Ovary (tissue), 9 donors: ENCODE data around the gene CRTC1. TPM values are rescaled to one million over a fixed set of nuclear protein-coding genes. Genes with fewer than 3 reads are reported as not detected.

Experiments used
- DNase-seq, 5 donors: peaks; one replicate each; pipeline ENCODE4 v3.0.0-alpha.2; 2019 to 2020
- H3K27ac ChIP-seq, 2 donors: fragments of 200-600 bp; one replicate each; pipeline versions ENCODE4 v1.5.1 to v1.8.0; 2019 to 2022
- H3K27me3 ChIP-seq: fragments of 200-600 bp; one replicate; pipeline ENCODE4 v1.8.0; 2022
- H3K36me3 ChIP-seq: fragments of 200-600 bp; sonication (generic); one replicate; pipeline ENCODE4 v1.5.1; 2019
- H3K4me1 ChIP-seq: one replicate; pipeline ENCODE4 v1.8.1; 2013; ENCODE audit warnings: mild to moderate bottlenecking, moderate library complexity; ENCODE audit not compliant: insufficient read depth
- H3K4me3 ChIP-seq: fragments of 200-600 bp; sonication (generic); one replicate; pipeline ENCODE4 v1.5.1; 2017
- H3K9me3 ChIP-seq, 2 donors: fragments of 200-600 bp in 1 of 2; sonication (generic) in 1 of 2; one replicate each; pipeline versions ENCODE4 v1.5.1 to v1.8.1; 2013 to 2019; ENCODE audit warnings: mild to moderate bottlenecking in 1 of 2, moderate library complexity in 1 of 2
- CTCF ChIP-seq, 3 donors: fragments of 450-650 bp in 2 of 3; fragments of 200-600 bp in 1 of 3; IDR thresholded peaks; one replicate each; pipeline versions ENCODE4 v1.5.1 to v1.8.0; 2016 to 2022; ENCODE audit warnings: antibody characterized with exemption in 3 of 3, mild to moderate bottlenecking in 1 of 3
- EP300 ChIP-seq: sonication (generic); formaldehyde crosslinking; IDR thresholded peaks from one replicate; pipeline ENCODE4 v1.6.1; 2017; ENCODE audit warnings: antibody characterized with exemption
- POLR2A ChIP-seq: fragments of 450-650 bp; IDR thresholded peaks from one replicate; pipeline ENCODE4 v1.6.1; 2017; ENCODE audit warnings: antibody characterized with exemption, mild to moderate bottlenecking, moderate library complexity
- WGBS, 3 donors: extraction: QIAGEN DNeasy Blood & Tissue Kit in 1 of 3; methylation state at CpG; one replicate each; pipeline versions ENCODE4 v1.1.5 to v1.1.7; 2013 to 2017; 5-methylcytosine and 5-hydroxymethylcytosine counted together
- intact Hi-C, 4 donors: fragments of 100-400 bp; cut with DNase I; formaldehyde crosslinking; loops; one replicate each; pipeline versions ENCODE4 v1.11.0 to v1.15.1; 2022 to 2023
- polyA plus RNA-seq, 2 donors: library from polyadenylated mRNA; stranded (reverse); fragments of 200-250 nt in 1 of 2; fragments of 350-450 nt in 1 of 2; fragmentation: Illumina TruSeq in 1 of 2; extraction: RNeasy Lipid Tissue Mini Kit (QIAGEN cat#74804) in 1 of 2; gene quantifications; one replicate each; pipeline ENCODE4 v1.2.3, GENCODE V29; 2013 to 2014
- total RNA-seq, 7 donors: library from RNA; depleted of rRNA in 2 of 7; stranded (reverse); fragments of >200 nt in 2 of 7; fragmentation: NEBNext Ultra II Directional in 3 of 7; extraction: Animal tissue kit (Norgen Biotek cat#: 25700) in 3 of 7; gene quantifications; one replicate each; pipeline versions ENCODE4 v1.1.0 to v1.2.4, GENCODE V29; 2016 to 2023
- donor health status: DM: no; HTN: no; CAD: no; lungs with moderate emphysema.
- donor health status: DM: no; HTN: no; CAD: no.
- donor health status: Bipolar disorder and iron deficiency.
- donor health status: DM: yes; HTN: yes; CAD: no.
- donor health status: DM: no; HTN: no; CAD: no.
- donor health status: DM: yes; HTN: yes; CAD: no.

Gene CRTC1
- total and polyA plus RNA-seq, 9 donors = 2.3 to 19.5 (median 12.9) TPM

- H3K27me3 ChIP-seq = no peaks in the 10 kb centered on the region
- DNase-seq = peak in 1 of 5 donors; percentile 23
- 95% methylated on average over 38 to 40 of the region's 40 CpGs for WGBS, 3 donors
- H3K4me3 ChIP-seq = no peak overlapping the region
- H3K9me3 ChIP-seq = no peaks in the 10 kb centered on the region
- TF ChIP-seq CTCF (IDR thresholded peaks at IDR 0.05) = no peak
- no peak for TF ChIP-seq EP300
- no peak for TF ChIP-seq POLR2A
- no peaks in the 10 kb centered on the region for H3K4me1 ChIP-seq
- H3K27ac ChIP-seq = no peak overlapping the region
- intact Hi-C loops = no loop called here
- H3K36me3 ChIP-seq = no peaks in the 10 kb centered on the region
Observed at GRCh38 chr19:18774782-18775444, 91.4 kb downstream of the CRTC1 start.

- no peak for TF ChIP-seq EP300
- no peak for TF ChIP-seq POLR2A
- TF ChIP-seq CTCF (IDR thresholded peaks at IDR 0.05) = no peak
- Histone ChIP-seq H3K27me3 (no peaks in the 10 kb centered on the region), H3K9me3 (no peaks in the 10 kb centered on the region), H3K27ac (no peak overlapping the region), H3K4me1 (no peaks in the 10 kb centered on the region), H3K36me3 (no peaks in the 10 kb centered on the region), H3K4me3 (no peak overlapping the region)
- 75 to 81% (median 79%) methylated on average over 30 to 33 of the region's 33 CpGs for WGBS, 3 donors
- DNase-seq = peak in 1 of 5 donors; percentile 28
- intact Hi-C loops = no loop called here
Observed at GRCh38 chr19:18775586-18776287, 92.3 kb downstream of the CRTC1 start.

GRCh38 chr19:18776288-18776594, 92.8 kb downstream of the CRTC1 start:
- no peaks in the 10 kb centered on the region for H3K36me3 ChIP-seq
- TF ChIP-seq POLR2A (no peak), CTCF (IDR thresholded peaks at IDR 0.05) (no peak), EP300 (no peak)
- no peaks in the 10 kb centered on the region for H3K9me3 ChIP-seq
- no peak overlapping the region for H3K4me3 ChIP-seq
- intact Hi-C loops = no loop called here
- no peaks in the 10 kb centered on the region for H3K27me3 ChIP-seq
- DNase-seq = no peak
- H3K27ac ChIP-seq = no peak overlapping the region
- no peaks in the 10 kb centered on the region for H3K4me1 ChIP-seq
- 75 to 83% (median 79%) methylated on average over 8 of the region's 8 CpGs for WGBS, 3 donors

DNA sequence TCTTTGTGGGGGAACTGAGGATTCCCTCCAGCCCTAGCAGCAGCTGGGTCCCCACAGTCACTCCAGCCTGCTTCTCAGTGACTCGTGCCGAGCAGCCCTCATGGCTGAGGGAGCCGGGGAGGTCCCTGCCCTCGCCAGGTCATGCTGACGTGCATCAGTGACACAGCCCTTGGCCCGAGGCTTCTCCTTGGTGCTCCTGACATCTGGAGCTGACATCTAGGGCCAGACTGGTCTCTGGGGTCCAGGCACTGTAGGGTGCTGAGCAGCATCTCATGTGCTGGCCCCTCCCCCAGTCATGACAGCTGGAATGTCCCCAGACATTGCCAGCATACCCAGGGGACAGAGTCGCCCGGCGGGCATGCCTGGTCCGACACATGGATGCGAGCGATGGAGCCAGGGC, 93.3 kb downstream of the CRTC1 start:
- intact Hi-C loops = no loop called here
- Histone ChIP-seq H3K36me3 (no peaks in the 10 kb centered on the region), H3K27ac (no peak overlapping the region), H3K9me3 (no peaks in the 10 kb centered on the region), H3K4me3 (no peak overlapping the region), H3K4me1 (no peaks in the 10 kb centered on the region), H3K27me3 (no peaks in the 10 kb centered on the region)
- no peak for DNase-seq
- 80 to 87% (median 85%) methylated on average over 10 to 12 of the region's 12 CpGs for WGBS, 3 donors
- no peak for TF ChIP-seq CTCF (IDR thresholded peaks at IDR 0.05)
- TF ChIP-seq POLR2A = no peak
- no peak for TF ChIP-seq EP300
